IMR-90 (cell line): ENCODE data around the gene PHOX2A. TPM values are rescaled to one million over a fixed set of nuclear protein-coding genes. Genes with fewer than 3 reads are reported as not detected.

Experiments
- ATAC-seq: fragments of 200-7000 bp; cut with Tn5 transposase; 2 replicates; pipeline ENCODE4 v1.9.1; 2020; ENCODE audit warnings: low read depth, mild to moderate bottlenecking, moderate library complexity
- BruUV-seq: library from RNA; stranded (reverse); fragments of 400-500 nt; replicated peaks from 2 replicates; lab custom pipeline; 2021; lab: Mats Ljungman, UMichigan
- CTCF ChIA-PET: fragments of 300-600 bp; formaldehyde crosslinking; extraction: SDS; loops from one replicate; lab custom pipeline; 2021; ENCODE audit warnings: antibody characterized with exemption; lab: Yijun Ruan, JAX
- POLR2A ChIA-PET: fragments of 300-600 bp; sonication (Branson Sonifier 250); formaldehyde crosslinking; loops from one replicate; lab custom pipeline; 2022; ENCODE audit warnings: antibody characterized with exemption; ENCODE audit not compliant: unreplicated experiment; lab: Charles Lee
- DNase-seq: peaks from one replicate; pipeline ENCODE4 v3.0.0; 2013
- H2AFZ ChIP-seq: replicated peaks from 2 replicates; pipeline ENCODE3; 2013; ENCODE audit warnings: low read length, mild to moderate bottlenecking; ENCODE audit not compliant: poor library complexity
- H2AK5ac ChIP-seq: 2 replicates; pipeline ENCODE4 v1.6.1; 2013; ENCODE audit warnings: low read depth, low read length, inconsistent platforms
- H2AK9ac ChIP-seq: replicated peaks from 2 replicates; pipeline ENCODE3; 2013; ENCODE audit warnings: mild to moderate bottlenecking, low read depth, low read length, moderate library complexity; ENCODE audit not compliant: poor library complexity
- H2BK120ac ChIP-seq: 2 replicates; pipeline ENCODE4 v1.6.1; 2013; ENCODE audit warnings: low read depth, low read length, inconsistent platforms
- H2BK15ac ChIP-seq: 3 replicates; pipeline ENCODE4 v1.6.1; 2013; ENCODE audit warnings: low read depth, low read length, inconsistent platforms
- H2BK20ac ChIP-seq: 2 replicates; pipeline ENCODE4 v1.6.1; 2013; ENCODE audit warnings: low read depth, mild to moderate bottlenecking, inconsistent platforms, low read length, moderate library complexity
- H2BK5ac ChIP-seq: 2 replicates; pipeline ENCODE4 v1.6.1; 2013; ENCODE audit warnings: mild to moderate bottlenecking, low read depth, low read length, inconsistent platforms; ENCODE audit not compliant: poor library complexity, severe bottlenecking
- H3K14ac ChIP-seq: replicated peaks from 2 replicates; pipeline ENCODE4 v1.6.1; 2013; ENCODE audit warnings: low read depth, low read length, inconsistent platforms
- H3K18ac ChIP-seq: 2 replicates; pipeline ENCODE4 v1.6.1; 2013; ENCODE audit warnings: low read depth, low read length, control low read depth
- H3K23ac ChIP-seq: 2 replicates; pipeline ENCODE4 v1.6.1; 2013; ENCODE audit warnings: low read depth, low read length, inconsistent platforms
- H3K27ac ChIP-seq: 2 replicates; pipeline ENCODE4 v1.5.1; 2013; ENCODE audit warnings: mild to moderate bottlenecking, control low read depth, low read length; ENCODE audit not compliant: insufficient read depth
- H3K27me3 ChIP-seq: 2 replicates; pipeline ENCODE4 v1.6.1; 2013; ENCODE audit warnings: low read length; ENCODE audit not compliant: control insufficient read depth, insufficient read depth
- H3K36me3 ChIP-seq: 2 replicates; pipeline ENCODE4 v1.6.1; 2013; ENCODE audit warnings: low read length, mixed read lengths; ENCODE audit not compliant: control insufficient read depth, insufficient read depth
- H3K4ac ChIP-seq: 2 replicates; pipeline ENCODE4 v1.6.1; 2013; ENCODE audit warnings: low read depth, low read length, inconsistent platforms
- H3K4me1 ChIP-seq: 2 replicates; pipeline ENCODE4 v1.6.1; 2013; ENCODE audit warnings: low read length, mixed read lengths; ENCODE audit not compliant: control insufficient read depth, insufficient read depth
- H3K4me2 ChIP-seq: 2 replicates; pipeline ENCODE4 v1.6.1; 2013; ENCODE audit warnings: low read depth, mild to moderate bottlenecking, control low read depth, low read length, moderate library complexity
- H3K4me3 ChIP-seq: 2 replicates; pipeline ENCODE4 v1.5.1; 2013; ENCODE audit warnings: low read depth, mild to moderate bottlenecking, control low read depth, low read length, moderate library complexity; ENCODE audit not compliant: insufficient read depth
- H3K56ac ChIP-seq: 2 replicates; pipeline ENCODE4 v1.6.1; 2013; ENCODE audit warnings: low read length, inconsistent platforms; ENCODE audit not compliant: insufficient read depth; ENCODE audit errors: extremely low read depth
- H3K79me1 ChIP-seq, 2 experiments: 2 replicates each; pipeline ENCODE4 v1.6.1; 2013; ENCODE audit warnings: low read length in 2 of 2, inconsistent platforms in 1 of 2, low read depth in 1 of 2
- H3K9ac ChIP-seq: 2 replicates; pipeline ENCODE4 v1.6.1; 2013; ENCODE audit warnings: low read depth, low read length, control low read depth
- H3K9me1 ChIP-seq: 2 replicates; pipeline ENCODE4 v1.6.1; 2013; ENCODE audit warnings: low read length, inconsistent platforms; ENCODE audit not compliant: insufficient read depth
- H3K9me3 ChIP-seq: 2 replicates; pipeline ENCODE4 v1.6.1; 2013; ENCODE audit warnings: low read length; ENCODE audit not compliant: control insufficient read depth, insufficient read depth
- H4K20me1 ChIP-seq: 2 replicates; pipeline ENCODE4 v1.6.1; 2013; ENCODE audit warnings: low read length, inconsistent platforms; ENCODE audit not compliant: insufficient read depth
- H4K5ac ChIP-seq: 2 replicates; pipeline ENCODE4 v1.6.1; 2013; ENCODE audit warnings: mild to moderate bottlenecking, low read depth, low read length, control low read depth
- H4K8ac ChIP-seq, 2 experiments: 2 replicates each; pipeline ENCODE4 v1.6.1; 2013; ENCODE audit warnings: low read depth in 2 of 2, low read length in 2 of 2, control low read depth in 1 of 2, inconsistent platforms in 1 of 2
- H4K91ac ChIP-seq: 2 replicates; pipeline ENCODE4 v1.6.1; 2013; ENCODE audit warnings: low read depth, low read length, inconsistent platforms; ENCODE audit not compliant: insufficient read depth
- BHLHE40 ChIP-seq: fragments of 150-350 bp; IDR thresholded peaks from 2 replicates; pipeline ENCODE4 v1.6.1; 2016; ENCODE audit warnings: mild to moderate bottlenecking, low read depth, low read length
- CHD1 ChIP-seq: IDR thresholded peaks from 2 replicates; pipeline ENCODE4 v1.6.1; 2012; ENCODE audit warnings: low read depth, low read length, improper control_type of control experiment
- CTCF ChIP-seq: conservative IDR thresholded peaks from 2 replicates; pipeline ENCODE4 v1.5.1; 2012; ENCODE audit warnings: mild to moderate bottlenecking, low read depth, low read length, improper control_type of control experiment
- FOS ChIP-seq: fragments of 150-350 bp; IDR thresholded peaks from 2 replicates; pipeline ENCODE4 v1.6.1; 2016; ENCODE audit warnings: low read depth, low read length
- MAFK ChIP-seq: IDR thresholded peaks from 2 replicates; pipeline ENCODE4 v1.6.1; 2012; ENCODE audit warnings: low read depth, low read length, improper control_type of control experiment
- MAZ ChIP-seq: IDR thresholded peaks from 2 replicates; pipeline ENCODE4 v1.6.1; 2012; ENCODE audit warnings: low read depth, mild to moderate bottlenecking, low read length, improper control_type of control experiment, moderate library complexity, borderline replicate concordance
- MXI1 ChIP-seq: IDR thresholded peaks from 2 replicates; pipeline ENCODE4 v1.6.1; 2012; ENCODE audit warnings: low read depth, mild to moderate bottlenecking, low read length, moderate library complexity, borderline replicate concordance
- NFE2L2 ChIP-seq: fragments of 150-350 bp; IDR thresholded peaks from 2 replicates; pipeline ENCODE4 v1.6.1; 2016; ENCODE audit warnings: low read depth, mild to moderate bottlenecking, low read length
- POLR2A ChIP-seq: IDR thresholded peaks from 2 replicates; pipeline ENCODE4 v1.6.1; 2012; ENCODE audit warnings: mild to moderate bottlenecking, low read depth, low read length
- RAD21 ChIP-seq: IDR thresholded peaks from 2 replicates; pipeline ENCODE4 v1.6.1; 2012; ENCODE audit warnings: low read length, improper control_type of control experiment
- RCOR1 ChIP-seq: IDR thresholded peaks from 2 replicates; pipeline ENCODE4 v1.6.1; 2012; ENCODE audit warnings: mild to moderate bottlenecking, low read length, improper control_type of control experiment; ENCODE audit not compliant: insufficient replicate concordance
- RFX5 ChIP-seq: IDR thresholded peaks from 2 replicates; pipeline ENCODE4 v1.8.0; 2012; ENCODE audit warnings: low read depth, mild to moderate bottlenecking, low read length, moderate library complexity
- SMC3 ChIP-seq: fragments of 150-350 bp; IDR thresholded peaks from 2 replicates; pipeline ENCODE4 v1.6.1; 2016; ENCODE audit warnings: low read depth, mild to moderate bottlenecking, antibody characterized with exemption, low read length, moderate library complexity
- WGBS, 2 experiments: methylation state at CpG; one replicate each; pipeline versions ENCODE4 v1.1.5 to v1.1.7; 2013; ENCODE audit warnings: missing lambda C conversion rate in 2 of 2; ENCODE audit not compliant: insufficient read length in 1 of 2; ENCODE audit errors: extremely low coverage in 2 of 2; 5-methylcytosine and 5-hydroxymethylcytosine counted together
- dilution Hi-C: fragments of 300-500 bp; cut with HindIII; formaldehyde crosslinking; loops from one replicate; pipeline ENCODE4 v1.14.3; 2018; ENCODE audit warnings: low sequenced_read_pairs; ENCODE audit not compliant: unreplicated experiment
- in situ Hi-C: fragments of 300-500 bp; cut with MboI; formaldehyde crosslinking; loops from 3 replicates; pipeline ENCODE4 v1.14.3; 2019; ENCODE audit warnings: low sequenced_read_pairs, inconsistent platforms, mixed read lengths
- intact Hi-C: fragments of 100-400 bp; cut with micrococcal nuclease; formaldehyde crosslinking; loops from 2 replicates; pipeline ENCODE4 v1.10.0; 2022
- polyA plus RNA-seq, 3 experiments: library from polyadenylated mRNA; depleted of rRNA; stranded (reverse); fragments of >200 nt; gene quantifications; 2 replicates each; pipeline ENCODE4 v1.2.3, GENCODE V29; 2012; ENCODE audit warnings: low replicate concordance in 1 of 3
- total RNA-seq: library from RNA; depleted of rRNA; stranded (reverse); fragments of >200 nt; gene quantifications from 2 replicates; pipeline ENCODE4 v1.2.3, GENCODE V29; 2012
- TF ChIP-seq, protein P1 (sequence below): fragments of 150-350 bp; IDR thresholded peaks from 2 replicates; pipeline ENCODE4 v1.6.1; 2016; ENCODE audit warnings: low read depth, mild to moderate bottlenecking, low read length, moderate library complexity, borderline replicate concordance

The PHOX2A gene
- total and polyA plus RNA-seq, 2 of the 4 experiments (the other 2 are of a cell fraction) = not detected

DNA sequence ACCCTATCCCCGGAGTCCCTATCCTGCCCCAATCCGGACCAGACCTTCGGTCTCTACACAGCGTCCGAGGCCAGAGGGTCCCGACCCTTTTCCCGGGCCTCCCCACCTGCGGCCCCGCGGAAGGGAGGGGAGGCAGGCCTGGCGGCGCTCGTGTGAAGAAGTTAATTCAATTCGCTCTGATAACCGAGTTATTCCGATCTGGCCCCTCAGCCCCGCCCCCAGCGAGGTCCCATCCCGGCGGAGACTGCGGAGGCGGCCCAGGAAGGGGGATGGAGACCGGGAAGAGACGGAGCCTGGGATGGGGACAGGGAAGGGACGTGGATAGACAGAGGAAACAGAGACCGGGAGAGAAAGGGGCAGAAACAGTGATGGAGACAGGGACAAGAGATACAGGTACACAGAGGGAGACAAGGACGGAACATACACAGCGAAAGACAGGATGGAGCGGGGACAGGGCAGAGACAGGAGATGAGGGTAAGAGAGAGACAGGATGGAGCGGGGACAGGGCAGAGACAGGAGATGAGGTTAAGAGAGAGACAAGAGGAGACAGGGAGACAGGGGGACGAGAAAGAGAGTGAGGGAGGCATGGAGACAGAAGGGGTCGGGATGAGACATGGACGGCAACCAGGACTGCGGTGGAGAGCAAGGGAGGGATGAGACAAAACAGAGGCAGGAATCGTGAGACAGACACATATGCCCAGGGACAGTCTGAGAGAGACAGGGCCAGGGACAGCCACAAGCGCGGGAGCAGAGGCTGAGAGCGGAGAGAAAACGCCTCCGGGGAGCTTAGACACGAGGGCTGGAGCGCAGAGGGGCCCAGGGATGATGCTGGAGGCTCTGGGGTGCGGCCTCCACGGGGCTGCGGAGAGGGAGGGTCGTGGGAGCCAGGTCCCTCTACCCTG is 636 bp upstream of the PHOX2A start:
- CTCF ChIA-PET = no interaction called here

More for the DNA sequence above, 636 bp upstream of the PHOX2A start:
- H3K4me3 ChIP-seq = 0 out of 2 replicates have a peak overlapping the region, but pooled peaks have one; percentile 20
- no peak overlapping the region for H2BK120ac ChIP-seq
- no peak overlapping the region for H3K4ac ChIP-seq
- peaks cover 84% of the 10 kb centered on the region for H3K27me3 ChIP-seq
- no peak overlapping the region; the same call in 1 of the 2 replicates for H3K4me2 ChIP-seq
- H3K18ac ChIP-seq = no peak overlapping the region
- no peak overlapping the region for H2AK5ac ChIP-seq
- no peaks in the 10 kb centered on the region for H3K79me1 ChIP-seq
- no peak overlapping the region for H2BK20ac ChIP-seq
- no peaks in the 10 kb centered on the region for H4K20me1 ChIP-seq
- no peaks in the 10 kb centered on the region for H3K9me1 ChIP-seq
- no peak overlapping the region for H4K8ac ChIP-seq
- BruUV-seq = no TSS peak
- 3% methylated on average over 21 of the region's 46 CpGs; no CpG with 5 or more reads in 1 of the 2 experiments for WGBS, 2 experiments
- in situ Hi-C loops (no loop called here), dilution Hi-C loops (no loop called here), intact Hi-C loops (no loop called here)
- H3K27ac ChIP-seq = no peak overlapping the region
- H3K14ac ChIP-seq = no peak overlapping the region
- H4K91ac ChIP-seq = no peak overlapping the region
- TF ChIP-seq MXI1 (no peak), FOS (no peak), MAZ (no peak), RCOR1 (no peak), CHD1 (no peak), CTCF (no peak), SMC3 (no peak), RAD21 (no peak), RFX5 (no peak), BHLHE40 (no peak), POLR2A (no peak), MAFK (no peak), NFE2L2 (no peak)
- TF ChIP-seq, protein P1, sequence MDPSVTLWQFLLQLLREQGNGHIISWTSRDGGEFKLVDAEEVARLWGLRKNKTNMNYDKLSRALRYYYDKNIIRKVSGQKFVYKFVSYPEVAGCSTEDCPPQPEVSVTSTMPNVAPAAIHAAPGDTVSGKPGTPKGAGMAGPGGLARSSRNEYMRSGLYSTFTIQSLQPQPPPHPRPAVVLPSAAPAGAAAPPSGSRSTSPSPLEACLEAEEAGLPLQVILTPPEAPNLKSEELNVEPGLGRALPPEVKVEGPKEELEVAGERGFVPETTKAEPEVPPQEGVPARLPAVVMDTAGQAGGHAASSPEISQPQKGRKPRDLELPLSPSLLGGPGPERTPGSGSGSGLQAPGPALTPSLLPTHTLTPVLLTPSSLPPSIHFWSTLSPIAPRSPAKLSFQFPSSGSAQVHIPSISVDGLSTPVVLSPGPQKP = no peak
- no peak overlapping the region for H3K23ac ChIP-seq
- H2AFZ ChIP-seq = peak overlapping the region; percentile 65
- DNase-seq (no peak), ATAC-seq (no peak; the same call in 1 of the 2 replicates)
- H2AK9ac ChIP-seq = no peak overlapping the region
- H2BK5ac ChIP-seq = no peak overlapping the region
- H3K36me3 ChIP-seq = no peaks in the 10 kb centered on the region
- no peak overlapping the region for H3K56ac ChIP-seq
- H3K9ac ChIP-seq = no peak overlapping the region
- POLR2A ChIA-PET = no interaction called here
- H4K5ac ChIP-seq = no peak overlapping the region
- H2BK15ac ChIP-seq = no peak overlapping the region
- H3K4me1 ChIP-seq = no peaks in the 10 kb centered on the region; the same call in 1 of the 2 replicates
- H3K9me3 ChIP-seq = peaks cover 7% of the 10 kb centered on the region
